GM12878 (cell line): ENCODE results near the gene ZNF423. TPM values are rescaled to one million over a fixed set of nuclear protein-coding genes. Genes with fewer than 3 reads are reported as not detected.

Source experiments
- ATAC-seq: fragments of 200-7000 bp; cut with Tn5 transposase; 3 replicates; pipeline ENCODE4 v1.9.1; 2020; ENCODE audit warnings: mild to moderate bottlenecking, moderate library complexity
- BruUV-seq: library from RNA; stranded (reverse); fragments of 400-500 nt; replicated peaks from 2 replicates; lab custom pipeline; 2021; lab: Mats Ljungman, UMichigan
- CTCF ChIA-PET: fragments of 300-600 bp; sonication (Branson Sonifier 250); formaldehyde crosslinking; extraction: SDS; loops from one replicate; lab custom pipeline; 2021; ENCODE audit warnings: inconsistent platforms; lab: Yijun Ruan, JAX
- POLR2A ChIA-PET: fragments of 350-600 bp; formaldehyde crosslinking; extraction: SDS; loops from one replicate; lab custom pipeline; 2021; ENCODE audit warnings: inconsistent platforms; lab: Charles Lee
- RAD21 ChIA-PET: fragments of 300-600 bp; sonication (Branson Sonifier 250); formaldehyde crosslinking; loops from one replicate; lab custom pipeline; 2023; ENCODE audit warnings: antibody characterized with exemption; ENCODE audit not compliant: unreplicated experiment; lab: Charles Lee
- SMC1A ChIA-PET: fragments of 300-600 bp; sonication (Branson Sonifier 250); formaldehyde crosslinking; loops from one replicate; lab custom pipeline; 2023; ENCODE audit not compliant: unreplicated experiment, uncharacterized antibody; lab: Charles Lee
- DNase-seq: peaks from one replicate; pipeline ENCODE4 v3.0.0-alpha.2; 2011; ENCODE audit warnings: low read depth, low spot score
- FAIRE-seq: peaks from 3 replicates; lab custom pipeline; 2011; peaks lifted over from hg19 to GRCh38; lab: Jason Lieb, UNC
- H2AFZ ChIP-seq: 2 replicates; pipeline ENCODE4 v1.6.0; 2011; ENCODE audit warnings: low read depth, low read length, control low read depth; ENCODE audit not compliant: control insufficient read depth
- H3K27ac ChIP-seq: 2 replicates; pipeline ENCODE4 v1.5.1; 2011; ENCODE audit warnings: control low read depth; ENCODE audit not compliant: control insufficient read depth, insufficient read depth
- H3K27me3 ChIP-seq, 2 experiments: replicated peaks in 1 of 2; 2 replicates each; pipeline versions ENCODE4 v1.6.0 to v1.6.1; 2011; ENCODE audit warnings: low read length in 1 of 2; ENCODE audit not compliant: control insufficient read depth in 2 of 2, insufficient read depth in 2 of 2
- H3K36me3 ChIP-seq, 2 experiments: 2 replicates each; pipeline ENCODE4 v1.5.1; 2011; ENCODE audit warnings: low read length in 1 of 2; ENCODE audit not compliant: control insufficient read depth in 2 of 2, insufficient read depth in 2 of 2
- H3K4me1 ChIP-seq: 2 replicates; pipeline ENCODE4 v1.6.1; 2011; ENCODE audit warnings: mild to moderate bottlenecking, low read length, moderate library complexity, mixed read lengths; ENCODE audit not compliant: control insufficient read depth, insufficient read depth
- H3K4me2 ChIP-seq: 2 replicates; pipeline ENCODE4 v1.6.0; 2011; ENCODE audit warnings: control low read depth; ENCODE audit not compliant: control insufficient read depth, insufficient read depth
- H3K4me3 ChIP-seq: fragments of 200-600 bp; sonication (generic); 2 replicates; pipeline ENCODE4 v1.5.1; 2016
- H3K79me2 ChIP-seq: 2 replicates; pipeline ENCODE4 v1.6.0; 2011; ENCODE audit warnings: low read length; ENCODE audit not compliant: control insufficient read depth, insufficient read depth
- H3K9ac ChIP-seq: 2 replicates; pipeline ENCODE4 v1.8.0; 2011; ENCODE audit warnings: low read length, control low read depth, mixed read lengths; ENCODE audit not compliant: control insufficient read depth, insufficient read depth
- H3K9me3 ChIP-seq: replicated peaks from 3 replicates; pipeline ENCODE4 v1.5.1; 2011; ENCODE audit warnings: mild to moderate bottlenecking, low read length; ENCODE audit not compliant: control insufficient read depth, insufficient read depth
- H4K20me1 ChIP-seq: 2 replicates; pipeline ENCODE4 v1.6.0; 2011; ENCODE audit not compliant: control insufficient read depth, insufficient read depth
- ATF7 ChIP-seq: fragments of 450-650 bp; IDR thresholded peaks from 2 replicates; pipeline ENCODE4 v1.6.1; 2016; ENCODE audit warnings: low read depth, mild to moderate bottlenecking
- CBX5 ChIP-seq: sonication (generic); IDR thresholded peaks from 2 replicates; pipeline ENCODE4 v1.6.1; 2016; ENCODE audit warnings: low read depth, moderate library complexity, mild to moderate bottlenecking, inconsistent platforms
- CREM ChIP-seq: IDR thresholded peaks from 2 replicates; pipeline ENCODE4 v1.6.1; 2014; ENCODE audit warnings: antibody characterized with exemption, low read depth
- EP300 ChIP-seq, 2 experiments: fragments of 150-350 bp in 1 of 2; IDR thresholded peaks; 2 replicates each; pipeline ENCODE4 v1.6.1; 2011 to 2012; ENCODE audit warnings: low read depth in 2 of 2, low read length in 2 of 2, borderline replicate concordance in 1 of 2, improper control_type of control experiment in 1 of 2, inconsistent platforms in 1 of 2; ENCODE audit not compliant: control insufficient read depth in 1 of 2
- ESRRA ChIP-seq: IDR thresholded peaks from 2 replicates; pipeline ENCODE4 v1.6.1; 2012; ENCODE audit warnings: mild to moderate bottlenecking, low read length, improper control_type of control experiment
- IKZF2 ChIP-seq, 2 experiments: fragments of 450-650 bp; IDR thresholded peaks; 2 replicates each; pipeline ENCODE4 v1.6.1; 2017; ENCODE audit warnings: mild to moderate bottlenecking in 2 of 2, moderate library complexity in 2 of 2
- MEF2A ChIP-seq: IDR thresholded peaks from 2 replicates; pipeline ENCODE4 v1.6.1; 2011; ENCODE audit warnings: low read depth, mild to moderate bottlenecking, low read length, moderate library complexity; ENCODE audit not compliant: insufficient read depth
- PAX5 ChIP-seq: IDR thresholded peaks from 2 replicates; pipeline ENCODE4 v1.6.1; 2011; ENCODE audit warnings: low read depth, low read length, borderline replicate concordance
- POLR2AphosphoS2 ChIP-seq: IDR thresholded peaks from 2 replicates; pipeline ENCODE4 v1.6.1; 2011; ENCODE audit warnings: low read depth, mild to moderate bottlenecking, low read length, improper control_type of control experiment, moderate library complexity
- PRDM15 ChIP-seq: fragments of 450-650 bp; formaldehyde crosslinking; IDR thresholded peaks from 2 replicates; pipeline ENCODE4 v1.4.0; 2020; ENCODE audit warnings: mild to moderate bottlenecking, moderate library complexity
- SMAD5 ChIP-seq: IDR thresholded peaks from 2 replicates; pipeline ENCODE4 v1.6.1; 2016; ENCODE audit warnings: antibody characterized with exemption, low read depth
- STAT1 ChIP-seq: fragments of 450-650 bp; conservative IDR thresholded peaks from 2 replicates; pipeline ENCODE4 v1.6.1; 2014; ENCODE audit warnings: antibody characterized with exemption, mild to moderate bottlenecking
- TCF12 ChIP-seq: IDR thresholded peaks from 2 replicates; pipeline ENCODE4 v1.6.1; 2011; ENCODE audit warnings: low read depth, mild to moderate bottlenecking, low read length
- ZNF622 ChIP-seq: fragments of 450-650 bp; IDR thresholded peaks from 2 replicates; pipeline ENCODE4 v1.6.1; 2017; ENCODE audit warnings: mild to moderate bottlenecking, inconsistent platforms
- WGBS: methylation state at CpG from one replicate; pipeline ENCODE4 v1.1.6; 2016; ENCODE audit warnings: low lambda C conversion rate; ENCODE audit not compliant: insufficient replicate concordance, insufficient coverage; ENCODE audit errors: missing lambda C conversion rate; 5-methylcytosine and 5-hydroxymethylcytosine counted together
- in situ Hi-C: fragments of 300-500 bp; cut with MboI; formaldehyde crosslinking; loops from 9 replicates; pipeline ENCODE4 v1.14.3; 2018; ENCODE audit warnings: mixed read lengths
- intact Hi-C: fragments of 100-400 bp; cut with micrococcal nuclease; formaldehyde crosslinking; loops from one replicate; pipeline ENCODE4 v1.14.2; 2022; ENCODE audit not compliant: unreplicated experiment
- polyA plus RNA-seq, 11 experiments: library from polyadenylated mRNA; depleted of rRNA in 4 of 11; unstranded in 6 of 11; stranded (reverse) in 5 of 11; fragments of >200 nt; fragmentation: Nextera tagmentation in 4 of 11; fragmentation: Illumina TruSeq in 1 of 11; extraction: Ambion mirVana in 4 of 11; extraction: Trizol in 1 of 11; gene quantifications; 1 replicate in 1 of 11; 2 replicates in 10 of 11; pipeline versions ENCODE4 v1.2.1 to v1.2.3, GENCODE V29; 2011 to 2016; ENCODE audit warnings: inconsistent platforms in 2 of 11, missing spikeins in 2 of 11, low read depth in 1 of 11
- total RNA-seq, 4 experiments: library from RNA; depleted of rRNA in 3 of 4; stranded (reverse); fragments of >200 nt in 3 of 4; fragmentation: Illumina TruSeq in 1 of 4; extraction: Trizol in 1 of 4; gene quantifications; 2 replicates each; pipeline versions ENCODE4 v1.2.1 to v1.2.3, GENCODE V29; 2013 to 2021

The ZNF423 gene
- total and polyA plus RNA-seq, 10 of the 15 experiments (the other 5 are each of a cell fraction or from before 2014, with no cell fraction given) = 0.03 to 0.64 (median 0.10) TPM

GRCh38 chr16:49785970-49786369 lies 69.9 kb downstream of the ZNF423 start:
- no peak for DNase-seq
- Histone ChIP-seq H3K79me2 (no peaks in the 10 kb centered on the region), H3K27ac (no peak overlapping the region), H4K20me1 (no peaks in the 10 kb centered on the region), H3K36me3 (no peaks in the 10 kb centered on the region), H2AFZ (no peak overlapping the region), H3K4me1 (no peaks in the 10 kb centered on the region), H3K27me3 (no peaks in the 10 kb centered on the region), H3K9ac (no peak overlapping the region), H3K4me3 (no peak overlapping the region), H3K9me3 (no peaks in the 10 kb centered on the region), H3K4me2 (no peak overlapping the region)
- TF ChIP-seq CREM = no peak
- TF ChIP-seq CBX5 = no peak
- TF ChIP-seq PAX5 = no peak
- ChIA-PET CTCF (no interaction called here), SMC1A (no interaction called here), RAD21 (no interaction called here), POLR2A (no interaction called here)
- intact Hi-C loops (no loop called here), in situ Hi-C loops (no loop called here)
- FAIRE-seq = no peak
- ATAC-seq = no peak
- 32% methylated on average over 11 of the region's 11 CpGs for WGBS
- no TSS peak for BruUV-seq

- POLR2A ChIA-PET = no interaction called here
- ATAC-seq (no peak), FAIRE-seq (no peak), DNase-seq (no peak)
- CTCF ChIA-PET = no interaction called here
- no peaks in the 10 kb centered on the region for H3K9me3 ChIP-seq
- H3K27me3 ChIP-seq = no peaks in the 10 kb centered on the region; a peak in 1 of 4 replicates
- no peak overlapping the region for H3K9ac ChIP-seq
- no peak overlapping the region for H3K4me2 ChIP-seq
- H3K4me3 ChIP-seq = no peak overlapping the region
- no peaks in the 10 kb centered on the region for H4K20me1 ChIP-seq
- no peaks in the 10 kb centered on the region for H3K4me1 ChIP-seq
- SMC1A ChIA-PET = interaction anchor here (0.6 kb wide), 1 partner anchor 416 kb away, joined by 3 read pairs; no protein-coding TSS in a partner anchor
- H3K27ac ChIP-seq = no peak overlapping the region
- no peak overlapping the region for H2AFZ ChIP-seq
- in situ Hi-C loops = no loop called here
- H3K79me2 ChIP-seq = no peaks in the 10 kb centered on the region
- WGBS = 51% methylated on average over 5 of the region's 5 CpGs
- H3K36me3 ChIP-seq = no peaks in the 10 kb centered on the region
- BruUV-seq = no TSS peak
- intact Hi-C loops = no loop called here
- RAD21 ChIA-PET = no interaction called here
- TF ChIP-seq POLR2AphosphoS2 (no peak), IKZF2 (IDR thresholded peaks at IDR 0.05) (no peak), ZNF622 (no peak), STAT1 (no peak), ESRRA (no peak), MEF2A (no peak), PRDM15 (no peak), TCF12 (no peak), SMAD5 (no peak), EP300 (IDR thresholded peaks at IDR 0.05; ENCODE audit: borderline replicate concordance in 1 of 2, control insufficient read depth in 1 of 2, low read depth in 2 of 2, low read length in 2 of 2) (no peak), ATF7 (no peak)
Measured at GRCh38 chr16:49782405-49782804, 73.5 kb downstream of the ZNF423 start.
